Measurements from ENCODE around the gene PPP1R3G. TPM values are rescaled to one million over a fixed set of nuclear protein-coding genes. Genes with fewer than 3 reads are reported as not detected.

PPP1R3G gene
- total RNA-seq, 1 donor from 2014 or later, result 0.39 TPM

GRCh38 chr6:5083307-5083583 lies 1.9 kb upstream of the PPP1R3G start:
- no peak overlapping the region for H3K4me3 ChIP-seq (ENCODE audit: insufficient read depth, low read depth, low read length)
- Mint-ChIP-seq H3K9me3 (ENCODE audit: unreplicated experiment) (peaks cover 3% of the 10 kb centered on the region), H3K4me3 (ENCODE audit: unreplicated experiment) (no peak overlapping the region)

GRCh38 chr6:5083813-5084359 lies 1.3 kb upstream of the PPP1R3G start:
- no peak for TF ChIP-seq EZH2 (IDR thresholded peaks at IDR 0.05; ENCODE audit: insufficient read depth, low read length)
- TF ChIP-seq CTCF (IDR thresholded peaks at IDR 0.05; ENCODE audit: insufficient read depth, low read depth, low read length), result no peak
- H3K4me1 ChIP-seq (ENCODE audit: insufficient read depth, low read length), result peaks cover 18% of the 10 kb centered on the region
- peak overlapping the region; percentile 95 for H3K4me2 ChIP-seq (ENCODE audit: low read length)
- H3K9me3 Mint-ChIP-seq (ENCODE audit: unreplicated experiment), result peaks cover 3% of the 10 kb centered on the region
- no peaks in the 10 kb centered on the region for H3K9me3 ChIP-seq (ENCODE audit: insufficient read depth, low read depth, low read length)
- no peaks in the 10 kb centered on the region for H3K79me2 ChIP-seq (ENCODE audit: insufficient read depth, low read length)
- FAIRE-seq (no peak), DNase-seq (ENCODE audit: low read depth) (no peak)
- no peak overlapping the region for H3K27ac Mint-ChIP-seq (ENCODE audit: unreplicated experiment)
- H3K4me1 Mint-ChIP-seq (ENCODE audit: low read depth, unreplicated experiment), result peaks cover 16% of the 10 kb centered on the region
- H3K36me3 Mint-ChIP-seq (ENCODE audit: low read depth, unreplicated experiment), result no peaks in the 10 kb centered on the region
- H4K20me1 ChIP-seq (ENCODE audit: insufficient read depth, low read length), result no peaks in the 10 kb centered on the region
- no peak overlapping the region for H3K9ac ChIP-seq (ENCODE audit: low read length)
- no peaks in the 10 kb centered on the region for H3K36me3 ChIP-seq (ENCODE audit: insufficient read depth, low read length)
- H3K27me3 Mint-ChIP-seq (ENCODE audit: low read depth, unreplicated experiment), result peaks cover 16% of the 10 kb centered on the region
- no peak overlapping the region for H3K27ac ChIP-seq (ENCODE audit: low read depth, low read length)
- H3K4me3 Mint-ChIP-seq (ENCODE audit: unreplicated experiment), result peak overlapping the region; percentile 35
- peak overlapping the region; percentile 58 for H3K4me3 ChIP-seq (ENCODE audit: insufficient read depth, low read depth, low read length)
- H2AFZ ChIP-seq (ENCODE audit: low read depth, low read length), result peak overlapping the region; percentile 79
- peaks cover 19% of the 10 kb centered on the region for H3K27me3 ChIP-seq (ENCODE audit: insufficient read depth, low read length)

More at GRCh38 chr6:5083307-5083583, 1.9 kb upstream of the PPP1R3G start:
- DNase-seq (ENCODE audit: low read depth), result no peak
- Histone ChIP-seq H3K79me2 (ENCODE audit: insufficient read depth, low read length) (no peaks in the 10 kb centered on the region), H4K20me1 (ENCODE audit: insufficient read depth, low read length) (no peaks in the 10 kb centered on the region), H3K27me3 (ENCODE audit: insufficient read depth, low read length) (peaks cover 15% of the 10 kb centered on the region), H3K9me3 (ENCODE audit: insufficient read depth, low read depth, low read length) (no peaks in the 10 kb centered on the region), H2AFZ (ENCODE audit: low read depth, low read length) (no peak overlapping the region), H3K9ac (ENCODE audit: low read length) (no peak overlapping the region), H3K27ac (ENCODE audit: low read depth, low read length) (no peak overlapping the region), H3K4me1 (ENCODE audit: insufficient read depth, low read length) (peaks cover 18% of the 10 kb centered on the region), H3K36me3 (ENCODE audit: insufficient read depth, low read length) (no peaks in the 10 kb centered on the region), H3K4me2 (ENCODE audit: low read length) (no peak overlapping the region)
- no peaks in the 10 kb centered on the region for H3K36me3 Mint-ChIP-seq (ENCODE audit: low read depth, unreplicated experiment)
- no peak for FAIRE-seq
- H3K27me3 Mint-ChIP-seq (ENCODE audit: low read depth, unreplicated experiment), result peaks cover 16% of the 10 kb centered on the region
- TF ChIP-seq CTCF (IDR thresholded peaks at IDR 0.05; ENCODE audit: insufficient read depth, low read depth, low read length), result no peak
- no peak for TF ChIP-seq EZH2 (IDR thresholded peaks at IDR 0.05; ENCODE audit: insufficient read depth, low read length)
- peaks cover 16% of the 10 kb centered on the region for H3K4me1 Mint-ChIP-seq (ENCODE audit: low read depth, unreplicated experiment)
- no peak overlapping the region for H3K27ac Mint-ChIP-seq (ENCODE audit: unreplicated experiment)

- no peak for DNase-seq (ENCODE audit: low read depth)
- Mint-ChIP-seq H3K27me3 (ENCODE audit: low read depth, unreplicated experiment) (peaks cover 16% of the 10 kb centered on the region), H3K9me3 (ENCODE audit: unreplicated experiment) (peaks cover 3% of the 10 kb centered on the region), H3K4me3 (ENCODE audit: unreplicated experiment) (peak overlapping the region; percentile 81), H3K36me3 (ENCODE audit: low read depth, unreplicated experiment) (no peaks in the 10 kb centered on the region), H3K27ac (ENCODE audit: unreplicated experiment) (no peak overlapping the region), H3K4me1 (ENCODE audit: low read depth, unreplicated experiment) (peaks cover 16% of the 10 kb centered on the region)
- Histone ChIP-seq H3K9ac (ENCODE audit: low read length) (peak overlapping the region; percentile 55), H3K79me2 (ENCODE audit: insufficient read depth, low read length) (no peaks in the 10 kb centered on the region), H3K4me2 (ENCODE audit: low read length) (peak overlapping the region; percentile 95), H3K4me1 (ENCODE audit: insufficient read depth, low read length) (peaks cover 18% of the 10 kb centered on the region), H4K20me1 (ENCODE audit: insufficient read depth, low read length) (no peaks in the 10 kb centered on the region), H3K27ac (ENCODE audit: low read depth, low read length) (no peak overlapping the region), H3K36me3 (ENCODE audit: insufficient read depth, low read length) (no peaks in the 10 kb centered on the region), H3K9me3 (ENCODE audit: insufficient read depth, low read depth, low read length) (no peaks in the 10 kb centered on the region), H3K4me3 (ENCODE audit: insufficient read depth, low read depth, low read length) (peak overlapping the region; percentile 58), H3K27me3 (ENCODE audit: insufficient read depth, low read length) (peaks cover 19% of the 10 kb centered on the region), H2AFZ (ENCODE audit: low read depth, low read length) (peak overlapping the region; percentile 79)
- FAIRE-seq, result no peak
- no peak for TF ChIP-seq EZH2 (IDR thresholded peaks at IDR 0.05; ENCODE audit: insufficient read depth, low read length)
- no peak for TF ChIP-seq CTCF (IDR thresholded peaks at IDR 0.05; ENCODE audit: insufficient read depth, low read depth, low read length)
These were observed 771 bp upstream of the PPP1R3G start for GRCh38 chr6:5084360-5084780.

All from astrocyte (in vitro differentiated cells and primary cell).